C4-2B (cell line): ENCODE results near the gene TK2.
A peak's percentile ranks its signal among the peaks of the same experiment; 100 is the strongest.

Experiments
- ZFX ChIP-seq: fragments of 450-650 bp; IDR thresholded peaks from 2 replicates; pipeline ENCODE4 v1.6.1; 2017
- TF ChIP-seq, protein P1 (sequence below): fragments of 450-650 bp; conservative IDR thresholded peaks from 2 replicates; pipeline ENCODE4 v1.5.1; 2017; ENCODE audit warnings: mild to moderate bottlenecking

DNA sequence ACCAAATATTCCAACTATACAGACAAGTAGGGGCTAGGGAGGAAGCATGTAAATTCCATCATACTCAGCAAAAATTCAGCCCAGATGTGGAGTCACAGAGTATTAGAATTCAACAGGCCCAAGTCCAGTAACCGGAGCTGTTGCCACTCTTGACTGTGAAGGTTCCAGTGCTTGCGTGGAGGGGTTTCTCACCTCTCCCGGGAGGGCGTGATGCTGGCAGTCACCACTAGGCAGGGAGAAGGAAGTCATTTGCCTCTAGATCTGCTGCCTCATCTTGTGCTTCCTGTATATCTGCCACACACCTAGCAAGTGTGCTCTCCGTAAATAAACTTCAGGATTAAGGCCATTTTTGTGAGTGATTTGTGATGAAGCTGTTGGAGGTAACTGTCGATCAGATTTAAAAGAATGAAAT, 1.4 kb upstream of the TK2 start:
- TF ChIP-seq, protein P1, sequence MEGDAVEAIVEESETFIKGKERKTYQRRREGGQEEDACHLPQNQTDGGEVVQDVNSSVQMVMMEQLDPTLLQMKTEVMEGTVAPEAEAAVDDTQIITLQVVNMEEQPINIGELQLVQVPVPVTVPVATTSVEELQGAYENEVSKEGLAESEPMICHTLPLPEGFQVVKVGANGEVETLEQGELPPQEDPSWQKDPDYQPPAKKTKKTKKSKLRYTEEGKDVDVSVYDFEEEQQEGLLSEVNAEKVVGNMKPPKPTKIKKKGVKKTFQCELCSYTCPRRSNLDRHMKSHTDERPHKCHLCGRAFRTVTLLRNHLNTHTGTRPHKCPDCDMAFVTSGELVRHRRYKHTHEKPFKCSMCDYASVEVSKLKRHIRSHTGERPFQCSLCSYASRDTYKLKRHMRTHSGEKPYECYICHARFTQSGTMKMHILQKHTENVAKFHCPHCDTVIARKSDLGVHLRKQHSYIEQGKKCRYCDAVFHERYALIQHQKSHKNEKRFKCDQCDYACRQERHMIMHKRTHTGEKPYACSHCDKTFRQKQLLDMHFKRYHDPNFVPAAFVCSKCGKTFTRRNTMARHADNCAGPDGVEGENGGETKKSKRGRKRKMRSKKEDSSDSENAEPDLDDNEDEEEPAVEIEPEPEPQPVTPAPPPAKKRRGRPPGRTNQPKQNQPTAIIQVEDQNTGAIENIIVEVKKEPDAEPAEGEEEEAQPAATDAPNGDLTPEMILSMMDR: peak; percentile 29
- TF ChIP-seq ZFX: no peak
